Measurements from ENCODE around the gene MYO9B.

GRCh38 chr19:17235971-17236777 is 160.6 kb downstream of the MYO9B start:
- TF ChIP-seq CTCF (IDR thresholded peaks at IDR 0.05; ENCODE audit: insufficient read depth, low read length, poor library complexity, severe bottlenecking) (no peak), EZH2phosphoT487 (conservative IDR thresholded peaks at IDR 0.05; ENCODE audit: low read length) (no peak)
